Neutrophil (primary cell): ENCODE data around the gene IQCN.

Experiments
- H3K27ac ChIP-seq: fragments of 200-600 bp; sonication (generic); 2 replicates; pipeline ENCODE4 v1.5.1; 2016; ENCODE audit warnings: mild to moderate bottlenecking, moderate library complexity
- H3K27me3 ChIP-seq: fragments of 200-600 bp; sonication (generic); 2 replicates; pipeline ENCODE4 v1.6.0; 2016; ENCODE audit warnings: mild to moderate bottlenecking
- H3K36me3 ChIP-seq: fragments of 200-600 bp; sonication (generic); 2 replicates; pipeline ENCODE4 v1.5.1; 2017
- H3K4me1 ChIP-seq, 2 experiments: fragments of 200-600 bp in 1 of 2; sonication (generic) in 1 of 2; 1 replicate in 1 of 2; 2 replicates in 1 of 2; pipeline versions ENCODE4 v1.5.1 to v1.6.1; 2013 to 2016; ENCODE audit warnings: low read depth in 1 of 2, low read length in 1 of 2, mild to moderate bottlenecking in 1 of 2, moderate library complexity in 1 of 2; ENCODE audit not compliant: control insufficient read depth in 1 of 2, insufficient read depth in 1 of 2
- H3K4me3 ChIP-seq, 2 experiments: fragments of 200-600 bp in 1 of 2; sonication (generic) in 1 of 2; 1 replicate in 1 of 2; 2 replicates in 1 of 2; pipeline ENCODE4 v1.5.1; 2013 to 2016; ENCODE audit warnings: low read depth in 1 of 2, low read length in 1 of 2, mild to moderate bottlenecking in 1 of 2, moderate library complexity in 1 of 2
- H3K9me3 ChIP-seq: fragments of 200-600 bp; sonication (generic); 2 replicates; pipeline ENCODE4 v1.5.1; 2016
- TF ChIP-seq, protein P1 (sequence below): fragments of 200-600 bp; sonication (generic); IDR thresholded peaks from 2 replicates; pipeline ENCODE4 v1.5.1; 2016; ENCODE audit warnings: antibody characterized with exemption

The IQCN gene

GRCh38 chr19:18297308-18297707 lies 23.1 kb upstream of the IQCN start:
- peaks cover 9 to 11% of the 10 kb centered on the region in 2 experiments for H3K4me1 ChIP-seq
- H3K27me3 ChIP-seq, result peaks cover 11% of the 10 kb centered on the region

DNA sequence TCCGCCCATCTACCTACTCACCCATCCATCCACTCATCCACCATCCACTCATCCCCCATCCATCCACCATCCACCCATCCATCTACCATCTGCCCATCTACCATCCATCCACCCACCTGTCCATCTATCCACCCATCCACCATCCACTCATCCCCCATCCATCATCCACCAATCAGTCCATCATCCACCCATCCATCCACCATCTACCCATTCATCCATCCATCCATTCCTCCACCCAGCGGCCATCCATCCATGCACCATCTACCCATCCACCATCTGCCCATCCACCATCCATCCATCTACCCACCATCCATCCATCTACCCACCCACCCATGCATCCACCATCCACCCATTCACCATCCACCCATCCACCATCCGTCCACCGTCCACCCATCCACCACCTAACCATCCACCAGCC lies 20.8 kb upstream of the IQCN start:
- Histone ChIP-seq H3K9me3 (no peaks in the 10 kb centered on the region), H3K4me3 (no peak overlapping the region), H3K27me3 (peaks cover 11% of the 10 kb centered on the region), H3K27ac (no peak overlapping the region), H3K4me1 (peaks cover 19 to 20% of the 10 kb centered on the region in 2 experiments), H3K36me3 (no peaks in the 10 kb centered on the region)
- TF ChIP-seq, protein P1, sequence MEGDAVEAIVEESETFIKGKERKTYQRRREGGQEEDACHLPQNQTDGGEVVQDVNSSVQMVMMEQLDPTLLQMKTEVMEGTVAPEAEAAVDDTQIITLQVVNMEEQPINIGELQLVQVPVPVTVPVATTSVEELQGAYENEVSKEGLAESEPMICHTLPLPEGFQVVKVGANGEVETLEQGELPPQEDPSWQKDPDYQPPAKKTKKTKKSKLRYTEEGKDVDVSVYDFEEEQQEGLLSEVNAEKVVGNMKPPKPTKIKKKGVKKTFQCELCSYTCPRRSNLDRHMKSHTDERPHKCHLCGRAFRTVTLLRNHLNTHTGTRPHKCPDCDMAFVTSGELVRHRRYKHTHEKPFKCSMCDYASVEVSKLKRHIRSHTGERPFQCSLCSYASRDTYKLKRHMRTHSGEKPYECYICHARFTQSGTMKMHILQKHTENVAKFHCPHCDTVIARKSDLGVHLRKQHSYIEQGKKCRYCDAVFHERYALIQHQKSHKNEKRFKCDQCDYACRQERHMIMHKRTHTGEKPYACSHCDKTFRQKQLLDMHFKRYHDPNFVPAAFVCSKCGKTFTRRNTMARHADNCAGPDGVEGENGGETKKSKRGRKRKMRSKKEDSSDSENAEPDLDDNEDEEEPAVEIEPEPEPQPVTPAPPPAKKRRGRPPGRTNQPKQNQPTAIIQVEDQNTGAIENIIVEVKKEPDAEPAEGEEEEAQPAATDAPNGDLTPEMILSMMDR, result no peak

More at GRCh38 chr19:18297308-18297707, 23.1 kb upstream of the IQCN start:
- H3K27ac ChIP-seq, result no peak overlapping the region
- no peaks in the 10 kb centered on the region for H3K9me3 ChIP-seq
- no peaks in the 10 kb centered on the region for H3K36me3 ChIP-seq
- H3K4me3 ChIP-seq, result no peak overlapping the region
- TF ChIP-seq, protein P1, result no peak

- Histone ChIP-seq H3K27ac (no peak overlapping the region), H3K27me3 (peaks cover 11% of the 10 kb centered on the region), H3K36me3 (no peaks in the 10 kb centered on the region), H3K4me1 (peaks cover 19 to 20% of the 10 kb centered on the region in 2 experiments), H3K9me3 (no peaks in the 10 kb centered on the region), H3K4me3 (no peak overlapping the region)
- TF ChIP-seq, protein P1, result no peak
These were observed 20.2 kb upstream of the IQCN start for GRCh38 chr19:18294467-18294864.

- peak overlapping the region; percentile 93 for H3K27ac ChIP-seq
- no peaks in the 10 kb centered on the region for H3K36me3 ChIP-seq
- TF ChIP-seq, protein P1, result no peak
- H3K4me3 ChIP-seq, result peak overlapping the region in 1 of 2 experiments; percentile 81
- H3K9me3 ChIP-seq, result no peaks in the 10 kb centered on the region
- H3K27me3 ChIP-seq, result peaks cover 11% of the 10 kb centered on the region
- H3K4me1 ChIP-seq, result peaks cover 19 to 20% of the 10 kb centered on the region in 2 experiments
These were observed 19.6 kb upstream of the IQCN start for GRCh38 chr19:18293642-18294466.

DNA sequence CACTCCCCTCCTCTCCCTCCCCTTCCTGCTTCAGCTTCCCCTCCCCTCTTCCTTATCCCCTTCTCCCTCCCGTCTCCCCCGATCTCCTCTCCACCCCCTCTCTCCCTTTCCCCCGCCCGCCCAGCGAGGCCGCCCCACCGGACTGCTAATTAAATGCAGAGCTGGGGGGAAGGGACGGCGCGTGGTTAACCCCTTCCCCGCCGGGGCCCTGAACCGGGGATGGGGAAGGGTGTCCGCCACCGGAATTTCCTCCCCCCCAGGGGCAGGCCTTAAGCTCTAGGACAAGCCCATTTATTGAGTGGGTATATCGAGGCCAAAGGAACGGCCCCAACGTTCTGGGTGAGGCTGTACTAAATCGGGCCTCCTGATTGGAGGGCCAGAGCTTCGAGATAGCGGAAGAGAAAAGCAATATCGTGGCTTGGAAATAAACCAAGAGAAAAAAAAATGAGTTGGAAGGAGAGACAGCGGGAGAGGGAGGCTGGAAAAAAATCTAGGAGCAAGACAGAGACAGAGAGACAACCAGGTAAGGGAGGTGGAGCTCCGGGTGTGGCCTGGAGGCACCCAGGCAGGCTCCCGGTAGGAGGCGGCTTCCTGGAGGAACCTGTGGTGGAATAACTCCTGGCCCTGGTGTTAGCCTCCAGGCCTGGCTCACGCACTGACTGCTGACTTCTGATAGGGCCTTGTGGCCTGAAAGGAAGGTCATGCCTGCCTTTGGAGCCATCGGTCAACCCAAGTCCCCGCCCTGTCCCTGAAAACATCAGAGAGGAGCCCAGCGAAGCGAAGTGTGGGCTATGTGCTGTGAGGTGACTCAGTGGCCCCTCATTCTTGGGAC lies 18.8 kb upstream of the IQCN start:
- H3K27ac ChIP-seq, result peak overlapping the region; percentile 93
- H3K4me1 ChIP-seq, result peaks cover 19 to 20% of the 10 kb centered on the region in 2 experiments

More for the DNA sequence above, 18.8 kb upstream of the IQCN start:
- Histone ChIP-seq H3K4me3 (peak overlapping the region; percentile 81 to 92), H3K36me3 (no peaks in the 10 kb centered on the region), H3K27me3 (peaks cover 11% of the 10 kb centered on the region), H3K9me3 (no peaks in the 10 kb centered on the region)
- TF ChIP-seq, protein P1, result no peak
